Measurements from ENCODE around the gene BET1L. TPM values are rescaled to one million over a fixed set of nuclear protein-coding genes. Genes with fewer than 3 reads are reported as not detected.

Gene BET1L
- total and polyA plus RNA-seq, 10 of the 15 experiments (the other 5 are each of a cell fraction or from before 2014, with no cell fraction given) = 6.7 to 55.4 (median 39.7) TPM

- H3K36me3 ChIP-seq (ENCODE audit: control insufficient read depth in 2 of 2, insufficient read depth in 2 of 2, low read length in 1 of 2) = peaks cover 25 to 27% of the 10 kb centered on the region in 2 experiments
- CTCF ChIA-PET = interaction anchor here (0.6 to 3.9 kb wide), 30 partner anchors 8 to 207 kb away, joined by 3 to 45 read pairs (median 6); partner anchors contain the start of genes BET1L, IFITM2, PGGHG and RIC8A
- no TSS peak for BruUV-seq (replicated peaks)
- H3K4me1 ChIP-seq (ENCODE audit: control insufficient read depth, insufficient read depth, low read length) = no peaks in the 10 kb centered on the region
- FAIRE-seq (no peak), ATAC-seq (no peak), DNase-seq (ENCODE audit: low read depth, low spot score) (no peak)
- RAD21 ChIA-PET (ENCODE audit: unreplicated experiment) = interaction anchor here (0.5 to 2.0 kb wide), 18 partner anchors 8 to 198 kb away, joined by 3 to 23 read pairs (median 5); partner anchors contain the start of genes BET1L, PGGHG, PSMD13 and RIC8A
- H3K9ac ChIP-seq (ENCODE audit: control insufficient read depth, insufficient read depth, low read length) = no peak overlapping the region
- no peaks in the 10 kb centered on the region for H3K9me3 ChIP-seq (replicated peaks; ENCODE audit: control insufficient read depth, insufficient read depth, low read length)
- H2AFZ ChIP-seq (ENCODE audit: control insufficient read depth, low read depth, low read length) = no peak overlapping the region
- WGBS (ENCODE audit: insufficient coverage, insufficient replicate concordance, low lambda C conversion rate, missing lambda C conversion rate) = 95% methylated on average over 5 of the region's 5 CpGs
- no peak for TF ChIP-seq USF2 (IDR thresholded peaks at IDR 0.05; ENCODE audit: borderline replicate concordance, low read depth, low read length)
- no peak for TF ChIP-seq SKIL (IDR thresholded peaks at IDR 0.05; ENCODE audit: low read depth, poor library complexity, severe bottlenecking)
- TF ChIP-seq MEF2A (IDR thresholded peaks at IDR 0.05; ENCODE audit: insufficient read depth, low read depth, low read length) = no peak
- no peak for TF ChIP-seq IKZF1 (conservative IDR thresholded peaks at IDR 0.05)
- no peaks in the 10 kb centered on the region for H3K27me3 ChIP-seq (replicated peaks in 1 of 2; ENCODE audit: control insufficient read depth in 2 of 2, insufficient read depth in 2 of 2, low read length in 1 of 2)
- SMC1A ChIA-PET (ENCODE audit: uncharacterized antibody, unreplicated experiment) = interaction anchor here (0.6 to 5.6 kb wide), 23 partner anchors 9 to 271 kb away, joined by 3 to 38 read pairs (median 5); partner anchors contain the start of genes IFITM2 and PSMD13
- no peak overlapping the region for H3K4me2 ChIP-seq (ENCODE audit: control insufficient read depth, insufficient read depth)
- no peaks in the 10 kb centered on the region for H4K20me1 ChIP-seq (ENCODE audit: control insufficient read depth, insufficient read depth)
- in situ Hi-C loops (cut with MboI) (loop anchor here (5.0 kb wide), 1 partner anchor 107 kb away; no protein-coding TSS in a partner anchor), intact Hi-C loops (cut with micrococcal nuclease; ENCODE audit: unreplicated experiment) (no loop called here)
- no peak overlapping the region for H3K4me3 ChIP-seq
- POLR2A ChIA-PET = interaction anchor here (0.9 to 2.0 kb wide), 8 partner anchors 11 to 105 kb away, joined by 3 to 6 read pairs (median 6); partner anchors contain the start of genes IFITM2, PGGHG and PSMD13
- no peaks in the 10 kb centered on the region for H3K79me2 ChIP-seq (ENCODE audit: control insufficient read depth, insufficient read depth, low read length)
- no peak overlapping the region for H3K27ac ChIP-seq (ENCODE audit: control insufficient read depth, insufficient read depth)
These were observed 43.1 kb upstream of the BET1L start for GRCh38 chr11:250274-250673.

All from GM12878 (cell line).